Upper lobe of left lung (tissue), 6 donors: Measurements from ENCODE around the gene L3MBTL3. TPM values are rescaled to one million over a fixed set of nuclear protein-coding genes. Genes with fewer than 3 reads are reported as not detected.

ENCODE experiments used
- ATAC-seq, 2 donors: fragments of 200-7000 bp; cut with Tn5 transposase; one replicate each; pipeline ENCODE4 v1.9.1; 2022; ENCODE audit warnings: mild to moderate bottlenecking in 2 of 2, moderate library complexity in 2 of 2; ENCODE audit not compliant: low FRiP score in 2 of 2
- DNase-seq, 2 donors: peaks; one replicate each; pipeline ENCODE4 v3.0.0-alpha.2; 2019 to 2020
- H3K27ac ChIP-seq, 4 donors: fragments of 200-600 bp; sonication (generic); one replicate each; pipeline ENCODE4 v1.5.1; 2016 to 2019
- H3K27me3 ChIP-seq, 4 donors: fragments of 200-600 bp; sonication (generic); one replicate each; pipeline ENCODE4 v1.5.1; 2017 to 2019
- H3K36me3 ChIP-seq, 4 donors: fragments of 200-600 bp; sonication (generic); one replicate each; pipeline ENCODE4 v1.5.1; 2016 to 2019
- H3K4me1 ChIP-seq, 4 donors: fragments of 200-600 bp; sonication (generic); one replicate each; pipeline ENCODE4 v1.5.1; 2018 to 2019
- H3K4me3 ChIP-seq, 4 donors: fragments of 200-600 bp; sonication (generic); one replicate each; pipeline ENCODE4 v1.5.1; 2017 to 2019; ENCODE audit warnings: mild to moderate bottlenecking in 2 of 4, moderate library complexity in 1 of 4
- H3K9me3 ChIP-seq, 4 donors: fragments of 200-600 bp; sonication (generic); one replicate each; pipeline ENCODE4 v1.5.1; 2018 to 2019
- EP300 ChIP-seq, 4 donors: sonication (generic); formaldehyde crosslinking; IDR thresholded peaks; one replicate each; pipeline ENCODE4 v1.5.1; 2017; ENCODE audit warnings: antibody characterized with exemption in 4 of 4, control low read depth in 2 of 4
- POLR2A ChIP-seq, 4 donors: fragments of 450-650 bp; IDR thresholded peaks; one replicate each; pipeline ENCODE4 v1.5.1; 2016 to 2017; ENCODE audit warnings: antibody characterized with exemption in 4 of 4, mild to moderate bottlenecking in 2 of 4
- POLR2AphosphoS5 ChIP-seq, 2 donors: sonication (generic); formaldehyde crosslinking; IDR thresholded peaks; one replicate each; pipeline ENCODE4 v1.5.1; 2017; ENCODE audit warnings: antibody characterized with exemption in 2 of 2
- WGBS, 2 donors: methylation state at CpG; one replicate each; pipeline ENCODE4 v1.1.5; 2017 to 2018; 5-methylcytosine and 5-hydroxymethylcytosine counted together
- total RNA-seq, 6 donors: library from RNA; depleted of rRNA in 4 of 6; stranded (reverse); fragments of >200 nt in 4 of 6; gene quantifications; one replicate each; pipeline versions ENCODE4 v1.1.0 to v1.2.1, GENCODE V29; 2016 to 2021
- TF ChIP-seq, protein P1 (sequence below), 6 experiments: fragments of 450-650 bp in 4 of 6; fragments of 200-600 bp in 2 of 6; sonication (generic) in 2 of 6; IDR thresholded peaks; one replicate each; pipeline ENCODE4 v1.5.1; 2016 to 2019; ENCODE audit warnings: antibody characterized with exemption in 6 of 6
- donor health status: DM: no; HTN: no; CAD: no; lungs with moderate emphysema.
- donor health status: DM: no; HTN: yes; CAD: no; lungs with severe emphysema.

Gene L3MBTL3
- total RNA-seq, 6 donors from 2014 or later = 3.2 to 9.3 (median 6.5) TPM

DNA sequence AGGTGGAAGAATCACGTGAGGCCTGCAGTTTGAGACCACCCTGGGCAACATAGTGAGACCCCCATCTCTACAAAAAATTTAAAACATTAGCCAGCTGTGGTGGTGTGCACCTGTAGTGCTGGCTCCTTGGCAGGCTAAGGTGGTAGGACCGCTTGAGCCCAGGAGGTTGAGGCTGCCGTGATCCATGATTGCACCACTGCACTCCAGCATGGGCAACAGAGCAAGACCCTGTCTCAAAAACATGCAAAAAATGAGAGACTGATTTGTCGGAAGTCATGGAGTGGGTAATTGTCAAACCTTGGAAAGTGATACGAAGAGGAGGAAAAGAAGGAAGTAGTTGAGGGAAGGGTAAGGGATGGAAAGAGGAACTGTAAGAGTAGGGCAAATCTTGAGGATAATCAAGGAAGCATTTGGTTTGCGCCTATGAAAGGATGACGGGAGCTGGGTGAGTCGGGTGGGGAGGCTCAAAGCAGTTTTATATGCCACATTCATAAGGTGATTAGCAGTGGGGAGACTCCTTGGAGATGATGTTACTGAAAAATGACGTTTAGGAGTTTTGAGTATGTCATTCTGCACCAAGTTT lies 14.5 kb downstream of the L3MBTL3 start:
- Histone ChIP-seq H3K27ac (no peak overlapping the region), H3K4me3 (no peak overlapping the region), H3K36me3 (no peaks in the 10 kb centered on the region), H3K9me3 (no peaks in the 10 kb centered on the region), H3K4me1 (no peaks in the 10 kb centered on the region), H3K27me3 (no peaks in the 10 kb centered on the region)
- WGBS, 2 donors = 81 to 91% methylated on average over 9 of the region's 9 CpGs
- TF ChIP-seq EP300 (IDR thresholded peaks at IDR 0.05) (no peak), POLR2A (IDR thresholded peaks at IDR 0.05) (no peak), POLR2AphosphoS5 (IDR thresholded peaks at IDR 0.05) (no peak)
- TF ChIP-seq, protein P1, sequence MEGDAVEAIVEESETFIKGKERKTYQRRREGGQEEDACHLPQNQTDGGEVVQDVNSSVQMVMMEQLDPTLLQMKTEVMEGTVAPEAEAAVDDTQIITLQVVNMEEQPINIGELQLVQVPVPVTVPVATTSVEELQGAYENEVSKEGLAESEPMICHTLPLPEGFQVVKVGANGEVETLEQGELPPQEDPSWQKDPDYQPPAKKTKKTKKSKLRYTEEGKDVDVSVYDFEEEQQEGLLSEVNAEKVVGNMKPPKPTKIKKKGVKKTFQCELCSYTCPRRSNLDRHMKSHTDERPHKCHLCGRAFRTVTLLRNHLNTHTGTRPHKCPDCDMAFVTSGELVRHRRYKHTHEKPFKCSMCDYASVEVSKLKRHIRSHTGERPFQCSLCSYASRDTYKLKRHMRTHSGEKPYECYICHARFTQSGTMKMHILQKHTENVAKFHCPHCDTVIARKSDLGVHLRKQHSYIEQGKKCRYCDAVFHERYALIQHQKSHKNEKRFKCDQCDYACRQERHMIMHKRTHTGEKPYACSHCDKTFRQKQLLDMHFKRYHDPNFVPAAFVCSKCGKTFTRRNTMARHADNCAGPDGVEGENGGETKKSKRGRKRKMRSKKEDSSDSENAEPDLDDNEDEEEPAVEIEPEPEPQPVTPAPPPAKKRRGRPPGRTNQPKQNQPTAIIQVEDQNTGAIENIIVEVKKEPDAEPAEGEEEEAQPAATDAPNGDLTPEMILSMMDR (IDR thresholded peaks at IDR 0.05) = no peak
- DNase-seq = no peak
- no peak for ATAC-seq

DNA sequence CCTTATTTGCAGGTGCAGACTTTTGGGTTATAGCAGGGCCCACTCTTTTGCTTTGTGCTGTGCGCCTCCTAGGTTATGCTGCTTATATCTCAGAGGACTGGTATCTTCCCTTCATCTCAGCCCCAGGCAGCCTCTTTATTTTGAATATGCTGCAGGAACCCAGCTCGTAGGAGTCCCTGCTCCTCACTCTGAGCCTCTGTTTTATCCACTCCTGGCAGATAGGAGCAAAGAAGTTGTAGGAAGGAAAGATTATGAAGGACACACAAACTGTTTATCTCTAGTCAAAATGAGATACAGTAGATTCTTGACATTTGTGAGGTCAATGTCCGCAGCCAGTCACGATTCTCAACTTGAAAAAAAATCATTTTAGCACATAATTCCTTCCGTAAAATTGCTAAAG lies 15.6 kb downstream of the L3MBTL3 start:
- H3K27me3 ChIP-seq = no peaks in the 10 kb centered on the region
- DNase-seq = no peak
- H3K27ac ChIP-seq = no peak overlapping the region
- 75 to 91% methylated on average over 5 of the region's 5 CpGs for WGBS, 2 donors
- H3K9me3 ChIP-seq = no peaks in the 10 kb centered on the region
- no peak overlapping the region for H3K4me3 ChIP-seq
- no peaks in the 10 kb centered on the region for H3K4me1 ChIP-seq
- ATAC-seq = no peak
- no peaks in the 10 kb centered on the region for H3K36me3 ChIP-seq
- TF ChIP-seq, protein P1 (IDR thresholded peaks at IDR 0.05) = no peak

DNA sequence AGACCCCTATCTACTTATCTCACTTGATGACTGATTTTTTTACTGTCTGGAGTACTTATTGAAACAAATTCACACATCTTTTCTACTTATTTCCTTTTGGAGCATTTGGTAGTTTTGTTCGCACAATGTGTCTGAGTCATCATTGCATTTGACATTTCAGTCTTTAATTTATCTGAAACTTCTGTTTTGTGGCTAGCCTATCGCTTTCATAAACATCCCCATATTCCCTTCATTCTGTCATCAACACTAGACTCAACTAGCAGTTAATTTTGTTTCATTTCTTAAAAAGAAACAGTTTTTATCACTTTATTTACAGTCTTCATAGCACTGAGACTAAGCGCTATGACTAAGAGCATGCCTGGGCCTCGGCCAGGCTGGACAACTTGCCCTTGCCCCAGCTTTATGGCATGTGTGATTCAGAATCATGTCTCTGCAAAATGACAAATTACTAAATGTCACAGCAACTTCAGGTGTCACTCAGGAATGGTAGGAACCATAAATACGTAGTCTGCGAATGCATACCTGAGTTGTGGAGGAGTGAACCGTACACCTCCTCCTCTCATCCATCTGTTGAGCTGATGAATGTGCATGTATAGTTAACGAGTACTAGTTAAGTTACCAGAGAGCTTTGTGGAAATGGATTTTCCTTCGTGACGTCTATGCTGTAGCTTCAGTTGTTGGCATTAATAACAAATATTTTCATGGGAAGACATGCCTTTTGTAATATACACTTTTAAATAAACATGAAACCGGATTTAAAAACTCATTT lies 16.2 kb downstream of the L3MBTL3 start:
- H3K36me3 ChIP-seq = no peaks in the 10 kb centered on the region
- ATAC-seq (no peak), DNase-seq (no peak)
- TF ChIP-seq EP300 (IDR thresholded peaks at IDR 0.05) = no peak
- no peak for TF ChIP-seq POLR2A (IDR thresholded peaks at IDR 0.05)
- TF ChIP-seq, protein P1 (IDR thresholded peaks at IDR 0.05) = no peak
- no peak for TF ChIP-seq POLR2AphosphoS5 (IDR thresholded peaks at IDR 0.05)
- WGBS, 2 donors = 76 to 82% methylated on average over 11 of the region's 11 CpGs
- no peaks in the 10 kb centered on the region for H3K4me1 ChIP-seq
- H3K27me3 ChIP-seq = no peaks in the 10 kb centered on the region
- H3K27ac ChIP-seq = no peak overlapping the region
- H3K9me3 ChIP-seq = no peaks in the 10 kb centered on the region
- H3K4me3 ChIP-seq = no peak overlapping the region

DNA sequence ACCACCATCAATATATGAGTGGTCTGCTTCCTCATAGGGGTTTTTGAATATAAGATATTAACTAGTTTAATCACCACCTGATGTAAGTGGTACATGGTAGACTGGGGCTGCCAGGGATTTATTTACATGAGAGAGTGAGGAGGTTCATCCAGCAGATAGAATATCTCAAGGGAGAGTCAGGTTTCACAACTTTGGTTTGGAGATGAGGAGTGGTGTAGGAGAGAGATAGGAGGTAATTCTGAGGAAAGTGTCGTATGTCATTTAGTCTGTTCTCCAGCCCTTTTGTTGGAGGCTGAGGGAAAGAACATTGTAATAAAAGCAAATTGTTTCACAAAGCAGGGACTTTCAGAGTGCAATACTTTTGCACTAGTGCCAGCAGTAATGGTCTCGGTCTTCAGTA lies 16.8 kb downstream of the L3MBTL3 start:
- 67 to 80% methylated on average over 2 of the region's 2 CpGs for WGBS, 2 donors
- ATAC-seq = no peak
- no peaks in the 10 kb centered on the region for H3K9me3 ChIP-seq
- TF ChIP-seq EP300 (IDR thresholded peaks at IDR 0.05) (no peak), POLR2AphosphoS5 (IDR thresholded peaks at IDR 0.05) (no peak), POLR2A (IDR thresholded peaks at IDR 0.05) (no peak)
- TF ChIP-seq, protein P1 (IDR thresholded peaks at IDR 0.05) = no peak
- H3K27me3 ChIP-seq = no peaks in the 10 kb centered on the region
- H3K4me3 ChIP-seq = no peak overlapping the region
- DNase-seq = no peak
- no peak overlapping the region for H3K27ac ChIP-seq
- H3K36me3 ChIP-seq = no peaks in the 10 kb centered on the region
- H3K4me1 ChIP-seq = no peaks in the 10 kb centered on the region
